HG03066 (cell line): ENCODE results near the gene TCF12.
A peak's percentile ranks its signal among the peaks of the same experiment; 100 is the strongest.
"Not testable (repeated sequence)": the region's sequence is repeated elsewhere in the genome, so short reads cannot be mapped to it uniquely, and the experiment has no call there.

Experiments
- ATAC-seq: cut with Tn5 transposase; IDR thresholded peaks from one replicate; pipeline ENCODE4 v1.9.1; 2021; ENCODE audit warnings: low read depth; ENCODE audit not compliant: unreplicated experiment

Gene TCF12

DNA sequence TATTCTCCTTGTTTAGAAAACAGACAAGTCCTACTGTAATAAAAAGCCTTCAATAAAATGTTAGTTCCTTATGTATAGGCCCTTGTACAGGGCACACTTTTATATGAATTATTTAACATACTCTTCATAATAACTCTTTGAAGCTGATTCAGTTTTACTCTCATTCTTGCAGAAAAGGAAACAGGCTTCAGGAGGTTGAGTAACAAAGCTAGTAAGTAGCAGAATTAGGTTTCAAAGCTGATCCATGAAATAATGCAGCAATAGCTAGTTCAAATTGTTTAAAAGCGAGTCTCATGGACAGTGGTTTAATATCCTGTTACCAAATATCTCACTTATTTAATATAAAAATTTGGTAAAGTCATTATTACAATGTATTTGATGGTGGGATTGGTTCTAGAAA is 25.0 kb downstream of the TCF12 start:
- ATAC-seq = no peak

DNA sequence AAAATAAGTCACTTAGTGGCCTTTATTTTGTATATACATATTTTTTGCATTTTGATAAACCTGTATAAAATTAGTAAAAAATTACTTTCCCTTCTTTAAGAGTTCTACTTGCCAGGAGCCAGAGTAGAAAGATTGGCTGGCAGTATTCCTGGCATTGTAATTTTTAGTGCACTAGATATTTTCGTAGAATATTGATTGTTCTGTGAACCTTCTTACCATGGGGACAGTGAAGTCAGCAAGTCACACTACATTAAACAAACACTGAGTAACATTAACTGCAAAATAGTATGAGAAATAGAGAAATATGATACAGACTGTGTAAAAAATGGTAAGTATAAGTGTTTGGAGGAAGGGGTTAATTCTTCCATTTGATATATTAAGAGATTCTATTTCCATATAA is 26.0 kb downstream of the TCF12 start:
- ATAC-seq = no peak

DNA sequence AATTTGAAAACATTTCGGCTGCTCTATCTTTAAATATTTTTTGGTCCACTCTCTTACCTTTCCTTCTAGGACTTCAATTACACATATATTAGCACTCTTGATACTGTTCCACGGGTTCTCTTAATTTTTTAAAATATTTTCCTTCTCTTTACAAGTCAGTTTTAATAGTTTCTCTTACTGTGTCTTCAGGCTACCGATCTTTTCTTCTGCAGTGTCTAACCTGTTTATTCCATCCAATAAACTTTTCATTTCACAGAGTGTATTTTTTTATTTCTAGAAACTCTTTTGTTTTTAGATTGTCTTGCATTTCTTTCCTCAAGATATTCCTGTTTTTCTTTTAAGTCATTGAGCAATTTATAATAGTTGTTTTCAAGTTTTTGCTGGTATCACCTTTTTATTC is 27.7 kb downstream of the TCF12 start:
- ATAC-seq = no peak

DNA sequence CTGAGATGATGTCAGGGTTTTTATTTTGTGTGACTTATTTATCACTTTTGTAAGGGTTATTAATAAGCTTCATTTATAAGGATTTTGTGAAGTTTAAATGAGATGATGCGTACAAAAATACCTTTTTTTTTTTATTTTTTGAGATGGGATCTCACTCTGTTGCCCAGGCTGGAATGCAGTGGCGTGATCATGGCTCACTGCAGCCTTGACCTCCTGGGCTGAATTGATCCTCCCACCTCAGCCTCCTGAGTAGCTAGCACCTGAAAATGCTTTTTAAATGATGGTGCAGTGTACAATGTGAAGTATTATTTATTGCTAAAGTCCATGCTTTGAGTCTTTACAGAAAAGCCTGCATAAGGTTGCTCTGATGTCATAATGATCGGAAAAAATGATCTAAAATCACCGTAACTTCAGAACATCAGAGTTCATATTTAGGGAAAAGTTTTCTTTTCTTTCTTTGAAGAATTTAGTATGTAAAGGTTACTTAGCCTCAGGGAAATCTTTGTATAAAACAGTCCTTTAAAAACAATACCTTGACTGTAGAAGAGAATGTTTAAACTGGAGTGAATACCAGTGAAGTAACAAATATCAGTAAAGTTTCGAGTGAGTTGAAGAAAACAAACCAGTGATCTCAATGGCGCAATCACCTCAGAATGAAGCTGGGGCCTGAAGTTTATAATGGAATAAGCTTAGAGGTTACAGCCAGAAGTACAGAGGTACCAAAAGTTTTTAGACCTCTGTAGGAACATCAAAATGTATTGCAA is 29.7 kb downstream of the TCF12 start:
- no peak for ATAC-seq

DNA sequence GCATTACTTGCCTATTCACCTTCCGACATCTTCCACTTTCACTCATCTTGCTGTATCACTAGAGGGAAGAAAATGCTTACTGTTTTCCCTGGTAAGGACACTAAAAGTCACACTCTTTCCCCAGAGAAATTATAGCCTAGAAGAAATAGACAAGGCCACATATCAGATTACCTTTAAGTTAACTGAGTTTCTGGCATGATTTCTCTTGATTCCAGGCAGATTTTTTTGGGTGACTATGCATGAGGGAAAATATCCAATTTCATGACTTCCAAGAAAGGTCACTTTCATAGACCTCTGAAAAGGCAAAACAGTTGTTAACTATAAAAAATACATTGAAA is 30.3 kb downstream of the TCF12 start:
- ATAC-seq = no peak

DNA sequence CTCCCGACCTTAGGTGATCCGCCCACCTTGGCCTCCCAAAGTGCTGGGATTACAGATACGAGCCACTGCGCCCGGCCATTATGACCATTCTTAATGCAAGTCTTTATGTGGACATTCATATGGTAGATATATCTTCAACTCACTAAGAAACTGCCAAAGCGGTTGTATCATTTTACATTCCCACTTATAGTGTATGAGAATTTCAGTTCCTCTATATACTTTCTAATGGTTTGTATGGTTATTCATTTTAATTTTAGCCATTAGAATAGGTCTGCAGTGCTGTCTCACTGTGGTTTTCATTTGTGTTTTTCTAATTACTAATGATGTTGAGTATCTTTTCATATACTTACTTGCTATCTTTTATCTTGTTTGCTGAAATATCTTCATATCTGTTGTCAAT is 32.5 kb downstream of the TCF12 start:
- peak; percentile 99 for ATAC-seq

DNA sequence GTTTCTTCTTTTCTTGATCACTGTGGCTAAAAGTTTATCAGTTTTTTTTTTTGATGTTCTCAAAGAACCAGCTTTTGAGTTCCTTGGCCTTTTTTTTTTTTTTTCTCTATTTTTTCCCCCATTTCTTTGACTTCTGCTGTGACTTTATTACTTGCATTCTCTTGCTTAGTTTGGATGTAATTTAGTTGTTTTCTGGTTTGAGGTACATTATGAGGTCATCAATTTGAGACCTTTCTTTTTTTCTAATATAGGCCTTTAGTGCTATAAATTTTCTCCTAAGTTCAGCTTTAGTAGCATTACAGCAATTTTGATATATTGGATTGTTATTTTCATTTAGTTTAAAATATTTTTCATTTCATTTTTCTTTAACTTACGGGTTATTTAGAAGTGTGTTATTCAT is 35.3 kb downstream of the TCF12 start:
- no peak for ATAC-seq

DNA sequence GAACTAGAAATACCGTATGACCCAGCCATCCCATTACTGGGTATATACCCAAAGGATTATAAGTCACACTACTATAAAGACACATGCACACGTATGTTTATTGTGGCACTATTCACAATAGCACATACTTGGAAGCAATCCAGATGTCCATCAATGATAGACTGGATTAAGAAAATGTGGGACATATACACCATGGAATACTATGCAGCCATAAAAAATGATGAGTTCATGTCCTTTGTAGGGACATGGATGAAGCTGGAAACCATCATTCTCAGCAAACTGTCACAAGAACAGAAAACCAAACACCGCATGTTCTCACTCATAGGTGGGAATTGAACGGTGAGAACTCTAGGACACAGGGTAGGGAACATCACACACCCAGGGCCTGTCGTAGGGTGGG is 36.6 kb downstream of the TCF12 start:
- ATAC-seq = not testable (repeated sequence)

DNA sequence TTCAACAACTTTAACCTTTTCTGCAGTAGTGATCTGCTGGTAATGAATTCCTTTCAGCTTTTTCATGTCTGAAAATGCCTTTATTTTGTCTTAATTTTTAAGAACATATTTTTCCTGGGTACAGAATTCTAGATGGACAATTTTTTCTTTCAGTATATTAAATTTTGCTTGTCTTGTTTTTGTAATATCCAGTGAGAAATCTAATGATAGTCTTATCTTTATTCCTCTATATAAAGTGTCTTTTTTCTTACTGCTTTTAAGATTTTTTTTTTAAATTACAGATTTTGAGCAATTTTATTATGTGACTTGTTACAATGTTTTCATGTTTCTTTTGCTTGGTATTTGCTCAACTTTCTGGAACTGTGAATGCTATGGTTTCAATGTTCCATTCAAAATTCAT is 38.1 kb downstream of the TCF12 start:
- ATAC-seq = no peak

DNA sequence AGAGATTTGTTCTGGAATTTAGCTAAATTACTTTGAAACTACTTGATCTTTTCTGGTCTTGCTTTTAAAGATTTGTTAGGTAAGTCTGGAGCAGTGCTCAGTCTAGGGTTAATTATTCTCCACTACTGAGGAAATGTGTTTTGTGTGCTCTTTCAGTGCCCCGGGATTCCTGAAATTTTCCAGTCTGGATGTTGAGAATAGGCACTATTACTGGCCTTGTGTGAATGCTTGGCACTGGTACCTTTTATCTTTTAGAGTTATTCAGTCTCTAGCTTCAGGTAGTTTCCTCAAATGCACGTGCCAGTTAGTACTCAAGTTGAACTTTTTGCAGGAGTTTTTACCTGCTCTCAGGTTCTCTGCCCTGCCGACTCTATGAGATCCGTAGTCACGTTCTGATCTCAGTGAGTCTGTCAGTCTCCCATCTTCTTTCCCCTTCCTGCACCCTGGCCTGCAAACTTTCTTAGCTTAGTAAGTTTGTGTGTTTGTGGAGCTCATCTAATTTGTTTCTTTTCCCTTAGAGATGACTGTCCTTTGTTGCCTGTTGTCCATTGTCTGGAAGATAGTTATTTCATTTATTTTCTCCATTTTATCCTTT is 39.5 kb downstream of the TCF12 start:
- no peak for ATAC-seq

DNA sequence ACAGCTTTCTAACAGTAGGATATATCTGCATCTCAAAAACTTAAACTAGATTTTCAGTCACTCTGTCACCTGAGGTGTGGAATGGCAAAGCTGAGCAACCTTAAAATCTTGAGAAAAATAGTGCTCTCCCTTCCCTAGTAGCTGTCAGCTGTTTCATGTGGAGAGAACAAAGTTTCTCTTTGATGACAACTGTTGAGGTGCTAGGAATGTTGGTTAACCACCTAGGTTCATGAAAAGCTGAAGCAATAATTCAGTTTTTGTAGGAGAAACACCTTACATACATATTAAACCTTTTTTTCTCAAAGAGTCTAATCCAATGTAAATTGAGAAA is 40.8 kb downstream of the TCF12 start:
- no peak for ATAC-seq

DNA sequence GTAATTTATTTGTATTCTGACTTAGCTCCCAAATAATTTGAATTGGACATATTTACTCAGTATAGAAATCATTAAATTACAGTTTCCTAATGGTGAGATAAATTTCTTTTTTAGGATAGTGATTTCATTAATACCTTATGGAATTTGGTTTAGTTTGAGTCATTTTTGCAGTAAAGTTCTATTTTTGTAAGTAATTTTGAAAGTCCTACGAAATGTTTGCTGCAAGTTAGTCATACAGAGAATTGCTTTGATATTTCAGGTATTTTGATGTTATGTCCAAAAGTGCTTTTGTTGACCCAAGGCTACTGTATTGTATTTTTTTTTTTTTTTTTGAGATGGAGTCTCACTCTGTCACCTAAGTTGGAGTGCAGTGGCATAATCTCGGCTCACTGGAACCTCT is 41.7 kb downstream of the TCF12 start:
- ATAC-seq = no peak

DNA sequence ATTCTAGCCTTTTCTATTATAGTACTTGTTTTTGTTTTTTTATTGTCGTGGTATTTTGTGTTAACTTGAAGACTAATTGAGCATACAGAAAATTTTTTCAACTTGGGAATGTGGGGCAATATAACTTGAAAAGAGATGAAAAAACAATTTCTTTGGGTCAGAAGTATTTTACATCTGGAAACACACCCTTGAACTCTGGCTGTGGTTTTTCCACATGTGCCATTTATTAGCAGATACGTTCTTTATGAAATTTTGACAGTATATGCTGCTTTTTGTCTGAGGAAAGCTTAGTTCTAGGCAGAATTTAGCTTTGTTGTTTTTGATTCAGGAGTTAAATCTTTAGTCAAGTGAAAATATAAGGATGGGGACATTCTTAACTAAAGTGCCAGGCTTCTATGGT is 44.7 kb downstream of the TCF12 start:
- no peak for ATAC-seq

DNA sequence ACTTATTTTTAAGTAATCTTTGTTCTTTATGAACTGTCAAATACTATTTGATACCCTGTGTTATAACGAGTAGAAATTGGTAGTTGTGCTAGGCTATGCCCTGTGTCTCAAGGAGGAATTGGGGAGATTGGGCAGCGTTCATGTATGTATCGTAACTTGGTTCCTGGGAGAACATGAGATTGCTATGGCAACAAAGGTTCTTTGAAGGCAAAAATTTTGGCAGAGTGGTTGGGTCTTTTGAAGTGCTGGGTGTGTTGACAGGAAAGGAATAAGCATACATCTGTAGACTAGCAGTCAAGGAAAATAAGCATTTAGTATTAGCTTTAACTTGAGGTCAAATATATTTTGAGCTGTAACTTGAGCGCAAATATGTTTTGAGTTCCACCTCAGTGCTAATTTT is 45.3 kb downstream of the TCF12 start:
- no peak for ATAC-seq

DNA sequence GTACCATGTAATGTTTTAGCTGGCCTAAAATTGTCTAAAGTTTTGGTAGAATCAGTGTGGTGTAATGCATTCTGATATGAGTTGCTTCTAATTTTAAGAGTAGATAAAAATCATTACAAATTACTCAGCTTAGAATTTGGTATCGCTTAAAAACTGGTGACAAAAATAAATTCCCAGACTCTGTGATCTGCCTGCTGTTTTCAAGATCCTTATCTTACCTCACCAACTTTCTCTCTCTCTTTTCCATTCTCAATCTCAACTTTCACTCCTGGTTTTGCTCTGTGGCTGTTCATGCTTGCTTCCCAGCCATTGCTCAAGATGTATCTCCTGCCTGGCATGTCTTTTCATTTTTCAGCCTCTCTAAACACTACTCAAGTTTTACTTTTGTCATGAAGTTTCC is 45.7 kb downstream of the TCF12 start:
- no peak for ATAC-seq

DNA sequence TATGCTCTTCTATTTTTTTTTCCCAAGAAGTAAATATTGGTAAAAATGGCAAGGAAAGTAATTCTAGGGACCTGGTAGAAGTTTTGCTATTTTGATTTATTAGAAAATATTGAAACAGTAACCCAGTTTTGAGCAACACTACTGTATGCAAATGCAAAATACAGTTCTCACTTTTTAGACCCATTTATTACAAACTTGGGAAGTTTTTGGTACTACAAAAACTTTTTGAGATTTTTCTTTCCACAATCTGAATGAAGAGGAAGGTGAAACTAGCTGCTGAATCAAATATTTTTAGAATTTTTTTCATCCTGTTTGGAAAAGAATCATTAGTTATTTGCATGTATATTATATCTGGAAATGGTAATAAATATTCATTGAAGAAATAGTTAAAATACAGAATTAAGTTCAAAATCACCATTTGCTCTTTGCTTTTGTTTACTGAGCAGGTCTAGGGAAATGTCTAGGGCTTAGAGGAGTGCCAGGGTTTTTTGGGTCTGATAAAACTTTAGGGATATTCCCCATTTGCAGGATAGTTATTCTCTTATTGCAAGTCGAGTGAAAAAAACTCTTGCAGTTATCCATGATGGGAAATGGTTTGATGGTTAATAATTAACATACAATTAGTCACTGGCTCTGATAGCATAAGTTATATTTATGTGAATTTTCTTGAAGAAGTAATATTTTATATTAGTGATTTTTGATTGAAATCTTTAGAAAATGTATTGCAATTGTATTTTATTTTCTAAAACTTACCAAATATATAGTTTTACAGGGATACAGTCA is 47.0 kb downstream of the TCF12 start:
- no peak for ATAC-seq

DNA sequence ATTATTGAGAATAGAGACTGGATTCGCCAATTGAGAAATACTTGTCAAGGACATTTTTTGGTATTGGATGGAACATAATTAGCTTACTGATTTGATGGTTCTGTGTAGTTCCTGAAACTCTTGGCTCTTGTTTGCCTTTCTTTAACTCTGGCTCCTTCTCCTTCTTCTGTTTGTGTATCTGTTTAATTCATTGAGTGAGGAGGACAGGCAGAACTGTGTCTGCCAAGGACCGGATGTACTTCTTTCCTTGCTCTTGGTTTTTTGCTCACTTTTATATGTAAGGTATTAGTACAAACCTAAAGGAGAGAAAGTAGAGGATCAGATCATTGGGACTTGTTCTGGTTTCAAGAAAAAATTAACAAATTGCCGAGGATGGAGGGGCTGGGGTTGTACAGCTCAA is 48.9 kb downstream of the TCF12 start:
- no peak for ATAC-seq

DNA sequence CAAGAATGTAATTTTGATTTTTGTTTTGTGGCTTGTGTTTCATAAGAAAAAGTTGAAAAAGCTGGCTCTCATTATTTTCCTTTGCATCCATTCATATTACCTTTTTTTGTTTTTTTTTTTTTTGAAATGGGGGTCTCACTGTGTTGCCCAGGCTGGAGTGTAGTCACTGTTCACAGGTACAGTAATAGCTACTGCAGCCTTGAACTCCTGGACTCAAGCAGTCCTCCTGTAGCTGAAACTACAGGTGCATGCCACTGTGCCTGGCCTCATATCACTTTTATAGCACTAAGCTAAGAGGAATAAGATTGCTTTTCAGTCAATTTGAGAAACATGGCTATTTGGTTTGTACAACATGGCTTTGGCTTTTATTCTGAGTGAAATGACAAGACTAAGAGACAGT is 49.8 kb downstream of the TCF12 start:
- no peak for ATAC-seq

DNA sequence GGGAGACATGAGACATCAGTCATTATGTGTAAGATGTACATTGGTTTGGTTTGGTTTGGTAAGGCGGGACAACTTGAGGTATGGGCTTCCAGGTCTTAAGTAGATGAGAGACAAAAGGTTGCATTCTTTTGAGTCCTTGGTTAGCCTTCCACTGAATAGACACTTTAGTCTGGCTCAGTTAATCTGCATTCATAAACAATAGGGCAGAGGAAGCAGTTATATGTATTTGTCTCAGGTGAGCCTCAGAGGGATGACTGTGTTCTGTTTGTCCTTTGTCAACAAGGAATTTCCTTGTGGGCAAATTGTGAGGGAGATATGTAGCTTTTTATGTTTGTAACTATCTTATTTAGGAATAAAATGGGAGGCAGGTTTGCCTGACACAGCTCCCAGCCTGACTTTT is 50.4 kb downstream of the TCF12 start:
- no peak for ATAC-seq

DNA sequence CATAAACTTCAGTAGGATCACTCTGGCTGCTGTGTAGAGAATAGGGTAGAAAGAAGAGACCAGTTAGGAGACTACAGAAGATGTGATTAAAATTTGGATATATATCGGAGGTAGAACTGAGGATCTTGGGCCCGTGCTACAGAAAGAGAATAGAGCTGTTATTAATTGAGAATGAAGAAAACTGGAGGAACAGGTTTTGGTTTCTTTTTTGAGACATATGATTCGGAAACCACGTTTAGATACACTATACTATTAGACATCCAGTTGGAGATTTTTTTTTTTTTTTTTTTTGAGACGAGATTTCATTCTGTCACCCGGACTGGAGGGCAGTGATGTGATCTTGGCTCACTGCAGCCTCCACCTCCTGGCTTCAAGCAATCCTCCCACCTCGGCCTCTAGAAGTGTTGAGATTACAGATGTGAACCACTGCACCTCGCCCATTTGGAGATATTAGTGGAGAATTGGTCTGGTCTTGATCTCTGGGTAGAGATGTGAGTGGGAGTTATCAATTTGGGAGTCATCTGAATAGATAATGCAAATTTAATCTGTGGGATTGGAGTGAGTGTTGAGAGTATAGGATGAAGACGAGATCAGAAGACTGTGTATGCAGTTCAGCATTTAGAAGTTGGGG is 50.9 kb downstream of the TCF12 start:
- no peak for ATAC-seq

DNA sequence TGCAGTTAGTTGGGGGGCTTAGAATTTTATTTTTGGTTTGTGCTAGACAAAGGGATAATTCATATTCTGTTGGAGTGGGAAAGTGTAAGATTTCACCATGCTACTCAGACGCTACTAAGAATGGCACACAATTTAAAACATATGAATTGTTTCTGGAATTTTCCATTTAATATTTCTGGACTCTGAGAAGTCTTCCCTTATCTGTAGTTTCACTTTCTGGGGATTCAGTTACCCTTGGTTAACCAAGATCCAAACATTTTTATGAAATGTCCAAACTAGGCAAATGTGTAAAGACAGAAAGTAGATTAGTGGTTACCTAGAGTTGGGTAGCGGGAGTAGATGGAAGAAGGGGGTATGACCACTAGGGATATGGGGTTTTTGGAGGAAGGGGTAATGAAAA is 53.1 kb downstream of the TCF12 start:
- ATAC-seq = no peak

DNA sequence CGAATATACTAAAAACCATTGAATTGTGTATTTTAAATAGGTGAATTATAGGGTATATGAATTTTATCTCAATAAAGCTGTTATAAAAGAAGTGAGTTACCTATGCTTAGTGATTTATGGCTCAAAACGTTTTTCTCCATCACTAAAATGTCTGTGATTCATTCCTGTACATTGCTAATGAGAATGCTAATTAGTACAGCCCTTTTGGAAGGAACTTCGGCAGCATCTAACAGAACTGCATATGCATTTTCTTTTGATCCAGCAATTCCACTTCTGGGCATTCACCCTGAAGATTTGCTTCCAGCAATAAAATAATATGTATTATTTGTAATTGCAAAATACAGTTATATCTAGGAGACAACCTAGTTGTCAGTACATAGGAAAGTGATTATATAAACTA is 53.6 kb downstream of the TCF12 start:
- ATAC-seq = no peak
